Gastrocnemius medialis (tissue), 4 donors: ENCODE data around the gene SLC29A2.

Experiments
- POLR2A ChIP-seq, 2 donors: fragments of 450-650 bp; IDR thresholded peaks; one replicate each; pipeline ENCODE4 v1.6.1; 2017; ENCODE audit warnings: antibody characterized with exemption in 2 of 2, mild to moderate bottlenecking in 2 of 2, moderate library complexity in 2 of 2
- TF ChIP-seq, protein P1 (sequence below), 5 experiments: fragments of 450-650 bp in 3 of 5; fragments of 200-600 bp in 2 of 5; sonication (generic) in 2 of 5; IDR thresholded peaks in 4 of 5; conservative IDR thresholded peaks in 1 of 5; 1 replicate in 4 of 5; 2 replicates in 1 of 5; pipeline ENCODE4 v1.5.1; 2016 to 2019; ENCODE audit warnings: antibody characterized with exemption in 5 of 5, mild to moderate bottlenecking in 3 of 5, moderate library complexity in 3 of 5

DNA sequence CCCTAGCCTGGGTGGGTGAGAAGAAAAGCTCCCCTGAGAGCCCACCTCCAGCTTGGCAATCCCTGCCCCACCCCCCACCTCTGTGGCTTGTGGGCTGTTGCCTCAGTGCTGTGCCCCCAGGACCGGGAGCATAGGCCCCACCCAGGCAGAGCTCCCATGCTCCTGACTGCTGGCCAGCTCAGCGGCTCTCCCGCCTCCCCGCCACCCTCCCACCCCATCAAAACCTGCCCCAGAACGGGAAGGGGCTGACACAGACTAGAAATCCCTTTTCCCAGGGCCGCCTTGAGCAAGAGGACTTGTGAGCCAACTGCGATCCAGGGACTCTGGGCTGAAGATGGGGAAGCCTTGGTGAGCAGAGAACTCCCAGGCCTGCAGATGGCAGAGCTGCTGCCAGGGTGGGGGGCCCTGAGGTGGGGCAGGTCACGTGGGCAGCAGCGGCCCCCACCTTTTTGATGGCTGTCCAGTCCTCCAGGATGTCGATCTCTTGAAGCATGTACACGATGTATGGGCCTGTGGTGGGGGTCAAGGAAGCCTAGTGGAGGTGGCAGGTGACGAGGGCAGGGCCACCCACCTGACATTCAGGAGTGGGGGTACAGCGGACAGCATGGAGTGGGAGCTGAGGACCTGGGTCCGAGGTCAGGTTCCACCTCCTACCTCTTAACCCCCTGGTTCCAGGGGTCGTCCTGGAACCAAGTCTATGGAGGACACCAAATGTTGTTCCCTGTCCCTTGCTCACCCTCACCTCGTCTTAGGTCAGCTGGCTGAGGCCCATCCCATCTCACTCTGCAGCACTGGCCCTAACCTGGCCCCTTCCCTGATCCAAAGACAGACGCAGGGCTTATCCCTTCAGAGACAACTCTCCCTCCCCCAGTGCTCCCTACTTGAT is 33.0 kb downstream of the SLC29A2 start:
- TF ChIP-seq, protein P1, sequence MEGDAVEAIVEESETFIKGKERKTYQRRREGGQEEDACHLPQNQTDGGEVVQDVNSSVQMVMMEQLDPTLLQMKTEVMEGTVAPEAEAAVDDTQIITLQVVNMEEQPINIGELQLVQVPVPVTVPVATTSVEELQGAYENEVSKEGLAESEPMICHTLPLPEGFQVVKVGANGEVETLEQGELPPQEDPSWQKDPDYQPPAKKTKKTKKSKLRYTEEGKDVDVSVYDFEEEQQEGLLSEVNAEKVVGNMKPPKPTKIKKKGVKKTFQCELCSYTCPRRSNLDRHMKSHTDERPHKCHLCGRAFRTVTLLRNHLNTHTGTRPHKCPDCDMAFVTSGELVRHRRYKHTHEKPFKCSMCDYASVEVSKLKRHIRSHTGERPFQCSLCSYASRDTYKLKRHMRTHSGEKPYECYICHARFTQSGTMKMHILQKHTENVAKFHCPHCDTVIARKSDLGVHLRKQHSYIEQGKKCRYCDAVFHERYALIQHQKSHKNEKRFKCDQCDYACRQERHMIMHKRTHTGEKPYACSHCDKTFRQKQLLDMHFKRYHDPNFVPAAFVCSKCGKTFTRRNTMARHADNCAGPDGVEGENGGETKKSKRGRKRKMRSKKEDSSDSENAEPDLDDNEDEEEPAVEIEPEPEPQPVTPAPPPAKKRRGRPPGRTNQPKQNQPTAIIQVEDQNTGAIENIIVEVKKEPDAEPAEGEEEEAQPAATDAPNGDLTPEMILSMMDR (IDR thresholded peaks at IDR 0.05 in 4 of 5, conservative IDR thresholded peaks at IDR 0.05 in 1 of 5): no peak
- no peak for TF ChIP-seq POLR2A (IDR thresholded peaks at IDR 0.05)
